Measurements from ENCODE around the gene VIT. TPM values are rescaled to one million over a fixed set of nuclear protein-coding genes. Genes with fewer than 3 reads are reported as not detected.
A peak's percentile ranks its signal among the peaks of the same experiment; 100 is the strongest.

VIT gene
- total and polyA plus RNA-seq, 2 experiments from 2014 or later, result 0.22 to 0.31 TPM

- H3K27me3 ChIP-seq (replicated peaks; ENCODE audit: insufficient read depth), result no peaks in the 10 kb centered on the region
- WGBS, 2 experiments (ENCODE audit: low coverage in 1 of 2, low lambda C conversion rate in 2 of 2, missing lambda C conversion rate in 2 of 2), result 14 to 16% methylated on average over 7 of the region's 7 CpGs
- peak overlapping the region; percentile 59 for H3K4me3 ChIP-seq
- TF ChIP-seq EZH2 (IDR thresholded peaks at IDR 0.05; ENCODE audit: insufficient read depth, poor library complexity, severe bottlenecking) (no peak), EZH2phosphoT487 (IDR thresholded peaks at IDR 0.05; ENCODE audit: insufficient read depth, low read depth) (no peak)
- peak overlapping the region; percentile 57 for H2AFZ ChIP-seq
- peak overlapping the region; percentile 80 for H3K27ac ChIP-seq
- H3K4me2 ChIP-seq (ENCODE audit: unreplicated experiment), result peak overlapping the region; percentile 92
- no peaks in the 10 kb centered on the region for H4K20me1 ChIP-seq (ENCODE audit: insufficient read depth)
- H3K9ac ChIP-seq, result peak overlapping the region; percentile 67
- peaks cover 19% of the 10 kb centered on the region for H3F3A ChIP-seq (ENCODE audit: insufficient read depth)
- H3K9me3 ChIP-seq (ENCODE audit: low read depth), result no peaks in the 10 kb centered on the region
- no peaks in the 10 kb centered on the region for H3K79me2 ChIP-seq (ENCODE audit: insufficient read depth)
- in situ Hi-C loops (cut with MboI), result no loop called here
- no peaks in the 10 kb centered on the region for H3K9me2 ChIP-seq (ENCODE audit: insufficient read depth)
- H3K4me1 ChIP-seq (ENCODE audit: insufficient read depth), result peaks cover 17% of the 10 kb centered on the region
- no peaks in the 10 kb centered on the region for H3K36me3 ChIP-seq (ENCODE audit: low read depth)
- peak; percentile 86 for DNase-seq
Measured at GRCh38 chr2:36695746-36696415, 626 bp upstream of the VIT start.

GRCh38 chr2:36697424-36698066 is 1.0 kb downstream of the VIT start:
- H2AFZ ChIP-seq, result no peak overlapping the region
- no peak overlapping the region for H3K4me2 ChIP-seq (ENCODE audit: unreplicated experiment)
- H3F3A ChIP-seq (ENCODE audit: insufficient read depth), result peaks cover 19% of the 10 kb centered on the region
- in situ Hi-C loops (cut with MboI), result no loop called here
- H3K27ac ChIP-seq, result no peak overlapping the region
- H3K36me3 ChIP-seq (ENCODE audit: low read depth), result no peaks in the 10 kb centered on the region
- H3K9me3 ChIP-seq (ENCODE audit: low read depth), result no peaks in the 10 kb centered on the region
- H4K20me1 ChIP-seq (ENCODE audit: insufficient read depth), result no peaks in the 10 kb centered on the region
- 92 to 96% methylated on average over 8 of the region's 8 CpGs for WGBS, 2 experiments (ENCODE audit: low coverage in 1 of 2, low lambda C conversion rate in 2 of 2, missing lambda C conversion rate in 2 of 2)
- no peak for DNase-seq
- no peaks in the 10 kb centered on the region for H3K9me2 ChIP-seq (ENCODE audit: insufficient read depth)
- no peaks in the 10 kb centered on the region for H3K27me3 ChIP-seq (replicated peaks; ENCODE audit: insufficient read depth)
- H3K4me1 ChIP-seq (ENCODE audit: insufficient read depth), result peaks cover 17% of the 10 kb centered on the region
- H3K9ac ChIP-seq, result no peak overlapping the region
- TF ChIP-seq EZH2phosphoT487 (IDR thresholded peaks at IDR 0.05; ENCODE audit: insufficient read depth, low read depth) (no peak), EZH2 (IDR thresholded peaks at IDR 0.05; ENCODE audit: insufficient read depth, poor library complexity, severe bottlenecking) (no peak)
- no peak overlapping the region for H3K4me3 ChIP-seq
- H3K79me2 ChIP-seq (ENCODE audit: insufficient read depth), result no peaks in the 10 kb centered on the region

GRCh38 chr2:36698993-36699392 is 2.5 kb downstream of the VIT start:
- peaks cover 19% of the 10 kb centered on the region for H3F3A ChIP-seq (ENCODE audit: insufficient read depth)
- H3K4me3 ChIP-seq, result no peak overlapping the region
- H3K4me1 ChIP-seq (ENCODE audit: insufficient read depth), result peaks cover 17% of the 10 kb centered on the region
- 31 to 35% methylated on average over 1 of the region's 1 CpG for WGBS, 2 experiments (ENCODE audit: low coverage in 1 of 2, low lambda C conversion rate in 2 of 2, missing lambda C conversion rate in 2 of 2)
- no peaks in the 10 kb centered on the region for H3K79me2 ChIP-seq (ENCODE audit: insufficient read depth)
- DNase-seq, result peak; percentile 26
- in situ Hi-C loops (cut with MboI), result no loop called here
- no peak overlapping the region for H3K9ac ChIP-seq
- TF ChIP-seq EZH2 (IDR thresholded peaks at IDR 0.05; ENCODE audit: insufficient read depth, poor library complexity, severe bottlenecking) (no peak), EZH2phosphoT487 (IDR thresholded peaks at IDR 0.05; ENCODE audit: insufficient read depth, low read depth) (no peak)
- H2AFZ ChIP-seq, result no peak overlapping the region
- no peaks in the 10 kb centered on the region for H3K27me3 ChIP-seq (replicated peaks; ENCODE audit: insufficient read depth)
- H3K4me2 ChIP-seq (ENCODE audit: unreplicated experiment), result no peak overlapping the region
- no peaks in the 10 kb centered on the region for H3K9me2 ChIP-seq (ENCODE audit: insufficient read depth)
- no peaks in the 10 kb centered on the region for H4K20me1 ChIP-seq (ENCODE audit: insufficient read depth)
- H3K36me3 ChIP-seq (ENCODE audit: low read depth), result no peaks in the 10 kb centered on the region
- no peaks in the 10 kb centered on the region for H3K9me3 ChIP-seq (ENCODE audit: low read depth)
- no peak overlapping the region for H3K27ac ChIP-seq

- Histone ChIP-seq H3F3A (ENCODE audit: insufficient read depth) (peaks cover 15% of the 10 kb centered on the region), H3K27me3 (replicated peaks; ENCODE audit: insufficient read depth) (no peaks in the 10 kb centered on the region), H3K9me3 (ENCODE audit: low read depth) (no peaks in the 10 kb centered on the region), H3K27ac (no peak overlapping the region), H3K79me2 (ENCODE audit: insufficient read depth) (no peaks in the 10 kb centered on the region), H3K36me3 (ENCODE audit: low read depth) (no peaks in the 10 kb centered on the region), H2AFZ (no peak overlapping the region), H3K4me1 (ENCODE audit: insufficient read depth) (peaks cover 16% of the 10 kb centered on the region), H3K9me2 (ENCODE audit: insufficient read depth) (no peaks in the 10 kb centered on the region), H4K20me1 (ENCODE audit: insufficient read depth) (no peaks in the 10 kb centered on the region), H3K9ac (no peak overlapping the region), H3K4me2 (ENCODE audit: unreplicated experiment) (no peak overlapping the region), H3K4me3 (no peak overlapping the region)
- DNase-seq, result no peak
- WGBS, 2 experiments (ENCODE audit: low coverage in 1 of 2, low lambda C conversion rate in 2 of 2, missing lambda C conversion rate in 2 of 2), result 90 to 92% methylated on average over 4 of the region's 4 CpGs
- in situ Hi-C loops (cut with MboI), result no loop called here
- TF ChIP-seq EZH2 (IDR thresholded peaks at IDR 0.05; ENCODE audit: insufficient read depth, poor library complexity, severe bottlenecking) (no peak), EZH2phosphoT487 (IDR thresholded peaks at IDR 0.05; ENCODE audit: insufficient read depth, low read depth) (no peak)
Measured at GRCh38 chr2:36700311-36700710, 3.8 kb downstream of the VIT start.

All from GM23248 (cell line).